Ascending aorta (tissue), 2 donors: ENCODE data around the gene OXNAD1. TPM values are rescaled to one million over a fixed set of nuclear protein-coding genes. Genes with fewer than 3 reads are reported as not detected.

Experiments used
- DNase-seq, 2 donors: peaks; one replicate each; pipeline ENCODE4 v3.0.0-alpha.2; 2019; ENCODE audit warnings: low spot score in 2 of 2
- H3K27ac ChIP-seq, 2 donors: fragments of 200-600 bp; sonication (generic); one replicate each; pipeline ENCODE4 v1.5.1; 2016 to 2017; ENCODE audit warnings: mild to moderate bottlenecking in 1 of 2
- H3K27me3 ChIP-seq: fragments of 200-600 bp; sonication (generic); one replicate; pipeline ENCODE4 v1.5.1; 2017
- H3K36me3 ChIP-seq, 2 donors: fragments of 200-600 bp; sonication (generic); one replicate each; pipeline ENCODE4 v1.5.1; 2016
- H3K4me1 ChIP-seq, 2 donors: fragments of 200-600 bp; sonication (generic); one replicate each; pipeline ENCODE4 v1.5.1; 2016 to 2017; ENCODE audit warnings: mild to moderate bottlenecking in 1 of 2
- H3K4me3 ChIP-seq, 2 donors: fragments of 200-600 bp; sonication (generic); one replicate each; pipeline ENCODE4 v1.5.1; 2016 to 2017; ENCODE audit warnings: mild to moderate bottlenecking in 1 of 2
- H3K9me3 ChIP-seq, 2 donors: fragments of 200-600 bp; sonication (generic); one replicate each; pipeline ENCODE4 v1.5.1; 2016
- CTCF ChIP-seq, 3 experiments: fragments of 200-600 bp in 2 of 3; fragments of 450-650 bp in 1 of 3; sonication (generic) in 2 of 3; IDR thresholded peaks; one replicate each; pipeline ENCODE4 v1.5.1; 2016 to 2019; ENCODE audit warnings: antibody characterized with exemption in 3 of 3, mild to moderate bottlenecking in 1 of 3, moderate library complexity in 1 of 3
- intact Hi-C: fragments of 100-400 bp; cut with DNase I; formaldehyde crosslinking; loops from one replicate; pipeline ENCODE4 v1.15.1; 2023
- total RNA-seq: library from RNA; depleted of rRNA; stranded (reverse); fragments of >200 nt; gene quantifications from one replicate; pipeline ENCODE4 v1.1.0, GENCODE V29; 2016

Gene OXNAD1
- total RNA-seq = 6.9 TPM

GRCh38 chr3:16264708-16265454, at the start of gene OXNAD1, which contains the start of gene DPH3:
TSS of gene OXNAD1 (plus strand) at chr3:16265212. CDS start at chr3:16270953, 5,741 bp downstream.
TSS of gene DPH3 (minus strand) at chr3:16264943. CDS start at chr3:16264876, 67 bp downstream.
- peaks cover 0 to 25% of the 10 kb centered on the region in 2 donors for H3K4me1 ChIP-seq
- H3K27me3 ChIP-seq = no peaks in the 10 kb centered on the region
- peak within 1 kb of the TSS; percentile 65 to 84 for H3K4me3 ChIP-seq
- H3K9me3 ChIP-seq = no peaks in the 10 kb centered on the region
- TF ChIP-seq CTCF (IDR thresholded peaks at IDR 0.05) = peak in 1 of 3 experiments; percentile 16
- intact Hi-C loops = loop anchor here (1.0 to 5.0 kb wide), 2 partner anchors 286 to 1613 kb away; partner anchors contain the start of gene CCDC174
- peak within 1 kb of the TSS; percentile 81 to 88 for H3K27ac ChIP-seq
- H3K36me3 ChIP-seq = peaks cover 3 to 7% of the 10 kb centered on the region in 2 donors
- DNase-seq = peak; percentile 99 to 100

- H3K36me3 ChIP-seq = peaks cover 14 to 83% of the 10 kb centered on the region in 2 donors
- intact Hi-C loops = no loop called here
Observed at GRCh38 chr3:16216373-16216935, 48.6 kb upstream of the OXNAD1 start.

GRCh38 chr3:16219777-16220176, 45.2 kb upstream of the OXNAD1 start:
- no peaks in the 10 kb centered on the region for H3K4me1 ChIP-seq
- H3K4me3 ChIP-seq = no peak overlapping the region
- no peak overlapping the region for H3K27ac ChIP-seq
- H3K9me3 ChIP-seq = no peaks in the 10 kb centered on the region
- intact Hi-C loops = no loop called here
- no peaks in the 10 kb centered on the region for H3K27me3 ChIP-seq
- no peak for DNase-seq
- H3K36me3 ChIP-seq = peaks cover 14 to 84% of the 10 kb centered on the region in 2 donors
- TF ChIP-seq CTCF (IDR thresholded peaks at IDR 0.05) = no peak

More at GRCh38 chr3:16216373-16216935, 48.6 kb upstream of the OXNAD1 start:
- Histone ChIP-seq H3K4me3 (no peak overlapping the region), H3K9me3 (no peaks in the 10 kb centered on the region), H3K4me1 (no peaks in the 10 kb centered on the region), H3K27me3 (no peaks in the 10 kb centered on the region), H3K27ac (no peak overlapping the region)
- no peak for TF ChIP-seq CTCF (IDR thresholded peaks at IDR 0.05)
- DNase-seq = no peak

- no peak overlapping the region for H3K4me3 ChIP-seq
- H3K36me3 ChIP-seq = peaks cover 14 to 95% of the 10 kb centered on the region in 2 donors
- H3K4me1 ChIP-seq = no peaks in the 10 kb centered on the region
- H3K27me3 ChIP-seq = no peaks in the 10 kb centered on the region
- H3K9me3 ChIP-seq = no peaks in the 10 kb centered on the region
- intact Hi-C loops = no loop called here
- no peak for TF ChIP-seq CTCF (IDR thresholded peaks at IDR 0.05)
- H3K27ac ChIP-seq = no peak overlapping the region
- DNase-seq = no peak
Observed at GRCh38 chr3:16221990-16222389, 43.0 kb upstream of the OXNAD1 start.

GRCh38 chr3:16222547-16222946, 42.5 kb upstream of the OXNAD1 start:
- Histone ChIP-seq H3K9me3 (no peaks in the 10 kb centered on the region), H3K27me3 (no peaks in the 10 kb centered on the region), H3K27ac (no peak overlapping the region), H3K4me1 (no peaks in the 10 kb centered on the region), H3K36me3 (peaks cover 14 to 95% of the 10 kb centered on the region in 2 donors), H3K4me3 (no peak overlapping the region)
- no peak for TF ChIP-seq CTCF (IDR thresholded peaks at IDR 0.05)
- no peak for DNase-seq
- intact Hi-C loops = no loop called here
